ENCODE results near the gene NPHS1. TPM values are rescaled to one million over a fixed set of nuclear protein-coding genes. Genes with fewer than 3 reads are reported as not detected.

Gene NPHS1
- total RNA-seq, 4 donors from 2014 or later = not detected

DNA sequence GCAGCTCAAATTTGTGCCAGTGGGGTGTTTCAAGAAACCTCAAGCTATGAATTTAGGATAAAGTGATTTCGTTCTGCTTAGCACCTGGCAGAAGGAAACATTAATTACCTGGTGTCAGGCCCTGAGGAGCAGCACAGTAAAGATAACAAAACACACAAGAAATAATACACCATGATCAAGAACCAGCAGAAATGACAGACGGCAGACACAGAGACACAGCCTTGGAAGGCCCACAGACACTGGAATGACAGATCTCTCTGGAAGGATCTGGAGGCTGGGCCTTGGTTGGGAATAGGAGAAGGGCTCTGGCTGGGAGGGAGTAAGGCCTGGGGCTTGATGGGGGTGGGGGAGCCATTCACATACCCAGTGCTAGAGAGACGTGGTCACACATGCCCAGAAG lies 50.5 kb downstream of the NPHS1 start:
- TF ChIP-seq, protein P1, sequence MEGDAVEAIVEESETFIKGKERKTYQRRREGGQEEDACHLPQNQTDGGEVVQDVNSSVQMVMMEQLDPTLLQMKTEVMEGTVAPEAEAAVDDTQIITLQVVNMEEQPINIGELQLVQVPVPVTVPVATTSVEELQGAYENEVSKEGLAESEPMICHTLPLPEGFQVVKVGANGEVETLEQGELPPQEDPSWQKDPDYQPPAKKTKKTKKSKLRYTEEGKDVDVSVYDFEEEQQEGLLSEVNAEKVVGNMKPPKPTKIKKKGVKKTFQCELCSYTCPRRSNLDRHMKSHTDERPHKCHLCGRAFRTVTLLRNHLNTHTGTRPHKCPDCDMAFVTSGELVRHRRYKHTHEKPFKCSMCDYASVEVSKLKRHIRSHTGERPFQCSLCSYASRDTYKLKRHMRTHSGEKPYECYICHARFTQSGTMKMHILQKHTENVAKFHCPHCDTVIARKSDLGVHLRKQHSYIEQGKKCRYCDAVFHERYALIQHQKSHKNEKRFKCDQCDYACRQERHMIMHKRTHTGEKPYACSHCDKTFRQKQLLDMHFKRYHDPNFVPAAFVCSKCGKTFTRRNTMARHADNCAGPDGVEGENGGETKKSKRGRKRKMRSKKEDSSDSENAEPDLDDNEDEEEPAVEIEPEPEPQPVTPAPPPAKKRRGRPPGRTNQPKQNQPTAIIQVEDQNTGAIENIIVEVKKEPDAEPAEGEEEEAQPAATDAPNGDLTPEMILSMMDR (IDR thresholded peaks at IDR 0.05; ENCODE audit: low read depth) = no peak

DNA sequence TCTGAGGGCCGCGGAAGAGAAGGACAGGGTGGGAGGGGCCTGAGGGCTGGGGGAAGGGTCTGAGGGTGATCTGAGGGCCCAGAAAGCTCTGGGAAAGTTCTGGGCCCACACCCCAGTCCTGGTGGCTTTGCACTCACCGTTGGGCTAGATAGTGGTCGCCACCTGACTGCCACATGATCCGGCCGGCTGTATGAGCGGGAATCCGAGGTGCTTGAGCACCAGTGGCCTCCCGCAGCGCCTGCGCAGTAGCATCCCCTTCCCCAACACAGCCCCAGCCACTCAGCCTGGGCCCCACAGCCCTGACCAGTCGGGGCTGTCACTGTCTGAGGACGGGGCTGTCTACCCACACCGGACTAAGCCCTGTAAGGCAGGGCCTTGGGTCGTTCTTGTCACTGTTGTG lies 54.6 kb downstream of the NPHS1 start:
- TF ChIP-seq, protein P1 (IDR thresholded peaks at IDR 0.05; ENCODE audit: low read depth) = no peak

DNA sequence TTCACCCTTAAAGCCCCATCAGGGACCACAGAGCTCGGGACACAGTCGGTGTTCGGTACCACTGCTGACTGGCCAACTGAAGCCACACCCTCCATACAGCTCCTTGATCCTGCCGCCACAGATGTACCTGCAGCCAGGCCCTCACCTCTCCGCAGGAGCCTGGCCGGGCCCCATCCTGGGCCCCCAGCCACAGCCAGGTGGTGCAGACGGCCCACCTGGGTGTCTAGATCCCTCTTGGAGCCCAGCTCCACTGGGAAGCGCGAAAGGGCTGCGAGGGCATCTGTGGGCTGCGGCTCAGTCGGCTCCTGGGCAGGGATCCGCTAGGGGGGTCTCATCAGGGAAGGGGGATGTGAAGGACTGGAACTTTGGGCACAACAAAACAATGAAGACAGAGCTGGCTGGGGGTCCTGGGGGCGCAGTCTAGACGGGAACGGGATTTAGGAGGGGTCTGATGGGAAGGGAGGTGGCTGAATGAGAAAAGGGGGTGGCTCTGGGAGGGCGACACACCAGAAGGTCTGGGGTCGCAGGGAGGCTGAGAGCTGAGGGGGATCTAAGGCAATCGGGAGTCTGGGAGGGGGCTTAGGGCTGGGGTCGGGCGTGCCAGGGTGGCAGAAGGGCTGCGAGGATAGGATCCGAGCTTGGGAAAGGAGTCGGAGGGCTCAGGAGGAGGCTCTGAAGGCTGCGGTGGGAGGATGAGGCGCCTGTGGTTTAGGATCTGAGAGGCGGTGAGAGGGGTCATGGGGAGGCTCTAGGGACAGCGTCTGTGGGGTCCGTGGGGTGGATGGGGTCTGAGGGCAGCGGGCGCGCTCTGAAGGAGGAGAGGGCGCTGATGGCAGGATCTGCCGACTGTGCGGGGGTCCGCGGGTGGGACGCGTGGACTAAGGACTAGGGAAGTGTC lies 55.4 kb downstream of the NPHS1 start:
- TF ChIP-seq, protein P1 (IDR thresholded peaks at IDR 0.05; ENCODE audit: low read depth) = no peak

DNA sequence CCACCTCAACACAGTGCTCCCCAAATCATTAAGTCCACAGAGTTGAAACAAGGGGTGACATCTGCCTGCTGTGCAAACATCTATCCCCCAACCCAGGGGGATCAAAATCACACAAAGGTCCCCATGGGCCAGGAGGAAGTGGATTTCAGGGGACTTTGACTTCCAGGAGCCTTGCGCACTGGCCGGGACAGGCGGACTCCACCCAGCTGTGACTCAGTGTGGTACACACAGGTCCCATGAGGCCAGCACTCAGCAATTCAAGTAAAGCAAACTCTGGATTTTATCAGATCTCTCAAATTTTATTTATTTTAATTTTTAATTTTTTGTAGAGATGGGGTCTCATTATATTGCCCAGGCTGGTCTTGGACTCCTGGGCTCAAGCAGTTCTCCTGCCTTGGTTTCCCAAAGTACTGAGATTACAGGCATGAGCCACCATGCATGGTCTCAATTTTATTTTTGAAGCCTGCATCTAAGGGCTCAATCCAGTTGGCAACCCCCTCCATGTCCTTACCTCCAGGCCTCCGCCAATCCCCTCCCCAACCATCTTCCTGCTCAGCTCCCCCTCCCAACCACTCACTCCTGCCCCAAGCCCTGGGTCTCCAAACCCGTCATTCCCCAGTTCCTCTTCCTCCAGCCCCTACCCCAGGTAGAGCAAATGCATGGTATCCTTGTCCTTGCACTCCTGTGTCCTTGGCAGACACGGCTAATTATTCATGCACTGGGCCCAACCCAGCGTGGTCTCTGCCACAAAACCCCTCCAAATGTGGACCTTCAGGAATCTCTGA lies 58.7 kb downstream of the NPHS1 start:
- TF ChIP-seq, protein P1 (IDR thresholded peaks at IDR 0.05; ENCODE audit: low read depth) = no peak

DNA sequence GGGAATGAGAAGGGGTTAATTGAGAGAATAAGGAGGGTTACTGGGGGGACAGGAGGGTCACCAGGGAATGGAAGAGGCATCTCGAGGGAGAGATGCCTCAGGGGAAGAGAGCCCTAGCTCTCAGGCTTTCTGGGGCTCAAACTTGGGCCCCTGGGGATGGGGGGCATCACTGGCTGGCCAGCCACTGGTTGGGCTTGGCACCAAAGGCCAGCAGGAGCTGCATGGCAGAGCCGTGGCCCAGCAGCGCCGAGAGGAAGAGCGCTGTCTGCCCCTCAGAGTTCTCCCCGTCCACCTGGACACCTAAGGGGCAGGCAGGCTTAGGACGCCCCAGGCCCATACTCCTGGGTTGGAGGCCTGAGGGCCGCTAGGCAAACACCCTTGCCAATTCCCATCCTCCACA lies 59.4 kb downstream of the NPHS1 start:
- TF ChIP-seq, protein P1 (IDR thresholded peaks at IDR 0.05; ENCODE audit: low read depth) = no peak

DNA sequence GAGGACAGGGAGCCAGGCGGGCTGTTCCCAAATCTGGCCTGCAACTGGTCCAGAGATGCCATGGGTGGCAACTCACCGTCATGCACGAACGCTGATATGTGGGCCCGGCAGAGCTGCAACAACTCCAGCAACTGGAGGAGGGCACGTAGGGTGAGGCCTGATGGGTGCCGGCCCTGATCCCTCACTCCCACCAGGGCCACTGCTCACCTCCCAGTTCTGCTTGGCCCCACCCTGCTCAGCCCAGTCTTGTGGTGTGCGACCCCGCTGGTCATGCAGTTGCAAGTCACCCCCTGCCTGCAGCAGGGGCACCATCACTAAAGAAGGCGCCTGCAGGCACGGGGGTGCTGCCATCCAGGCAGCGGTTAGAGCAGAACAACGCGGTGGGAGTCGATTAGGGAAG lies 60.0 kb downstream of the NPHS1 start:
- TF ChIP-seq, protein P1 (IDR thresholded peaks at IDR 0.05; ENCODE audit: low read depth) = no peak

DNA sequence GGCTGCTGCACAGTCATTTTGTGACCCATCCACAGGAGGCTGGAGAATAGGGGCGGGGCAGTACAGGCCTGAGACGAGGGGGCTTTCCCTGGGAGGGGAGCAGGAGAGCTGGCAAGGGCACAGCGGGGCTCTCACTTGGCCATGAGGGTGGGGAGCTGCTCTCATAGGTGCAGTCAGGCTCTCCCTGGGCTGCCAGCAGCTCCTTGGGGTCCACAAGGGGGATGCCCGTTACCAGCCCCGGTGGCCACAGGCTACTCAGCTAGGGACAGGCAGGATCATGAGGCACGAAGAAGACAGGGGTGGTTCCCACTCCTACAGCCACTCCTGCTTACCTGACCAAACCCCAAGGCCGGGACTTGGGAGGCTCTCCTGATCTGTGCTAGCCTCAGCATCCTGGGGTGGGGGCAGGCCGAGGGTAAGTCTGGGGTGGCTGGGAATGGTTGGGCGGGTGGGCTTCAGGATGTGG lies 60.5 kb downstream of the NPHS1 start:
- TF ChIP-seq, protein P1 (IDR thresholded peaks at IDR 0.05; ENCODE audit: low read depth) = no peak

Measured in subcutaneous adipose tissue (tissue), 4 donors.